ENCODE data around the gene AKR1A1.
"Not testable (repeated sequence)": the region's sequence is repeated elsewhere in the genome, so short reads cannot be mapped to it uniquely, and the experiment has no call there.

The AKR1A1 gene

GRCh38 chr1:45523516-45523915 lies 27.1 kb upstream of the AKR1A1 start:
- not testable (repeated sequence) for DNase-seq (ENCODE audit: low spot score)

- not testable (repeated sequence) for DNase-seq (ENCODE audit: low spot score)
Measured at GRCh38 chr1:45523975-45524374, 26.7 kb upstream of the AKR1A1 start.

- DNase-seq (ENCODE audit: low spot score): no peak
Measured at GRCh38 chr1:45526135-45526644, 24.4 kb upstream of the AKR1A1 start.

- DNase-seq (ENCODE audit: low spot score): no peak
Measured at GRCh38 chr1:45530632-45531135, 19.9 kb upstream of the AKR1A1 start.

- no peak for DNase-seq (ENCODE audit: low spot score)
Measured at GRCh38 chr1:45531873-45532272, 18.8 kb upstream of the AKR1A1 start.

- no peak for DNase-seq (ENCODE audit: low spot score)
Measured at GRCh38 chr1:45535988-45536766, 14.4 kb upstream of the AKR1A1 start.

GRCh38 chr1:45536886-45537285 lies 13.7 kb upstream of the AKR1A1 start:
- DNase-seq (ENCODE audit: low spot score): no peak

- DNase-seq (ENCODE audit: low spot score): no peak
Measured at GRCh38 chr1:45541193-45541592, 9.4 kb upstream of the AKR1A1 start.

GRCh38 chr1:45542591-45542990 lies 8.0 kb upstream of the AKR1A1 start:
- no peak for DNase-seq (ENCODE audit: low spot score)

GRCh38 chr1:45543581-45544417 lies 6.8 kb upstream of the AKR1A1 start:
- DNase-seq (ENCODE audit: low spot score): no peak

- DNase-seq (ENCODE audit: low spot score): no peak
Measured at GRCh38 chr1:45544530-45544929, 6.1 kb upstream of the AKR1A1 start.

- DNase-seq (ENCODE audit: low spot score): no peak
Measured at GRCh38 chr1:45545019-45545493, 5.6 kb upstream of the AKR1A1 start.

- no peak for DNase-seq (ENCODE audit: low spot score)
Measured at GRCh38 chr1:45545553-45546310, 4.9 kb upstream of the AKR1A1 start.

- DNase-seq (ENCODE audit: low spot score): no peak
Measured at GRCh38 chr1:45551684-45552083, 1.1 kb downstream of the AKR1A1 start.

GRCh38 chr1:45552331-45552730 lies 1.7 kb downstream of the AKR1A1 start:
- DNase-seq (ENCODE audit: low spot score): no peak

GRCh38 chr1:45554198-45554597 lies 3.6 kb downstream of the AKR1A1 start:
- DNase-seq (ENCODE audit: low spot score): no peak

GRCh38 chr1:45557422-45557944 lies 6.9 kb downstream of the AKR1A1 start:
- DNase-seq (ENCODE audit: low spot score): no peak

- DNase-seq (ENCODE audit: low spot score): no peak
Measured at GRCh38 chr1:45563843-45564242, 13.2 kb downstream of the AKR1A1 start.

GRCh38 chr1:45566722-45567121 lies 16.1 kb downstream of the AKR1A1 start:
- no peak for DNase-seq (ENCODE audit: low spot score)

- DNase-seq (ENCODE audit: low spot score): no peak
Measured at GRCh38 chr1:45567911-45568310, 17.3 kb downstream of the AKR1A1 start.

GRCh38 chr1:45568421-45568820 lies 17.8 kb downstream of the AKR1A1 start:
- DNase-seq (ENCODE audit: low spot score): no peak

- no peak for DNase-seq (ENCODE audit: low spot score)
Measured at GRCh38 chr1:45569571-45569961, 18.9 kb downstream of the AKR1A1 start.

Measured in AG08396 (cell line).